HS-5 (cell line): ENCODE measurements around the gene RIMBP2.
"Not testable (repeated sequence)": the region's sequence is repeated elsewhere in the genome, so short reads cannot be mapped to it uniquely, and the experiment has no call there.

Source experiments
- DNase-seq: peaks from one replicate; pipeline ENCODE4 v3.0.0-alpha.2; 2012; ENCODE audit warnings: low read depth

The RIMBP2 gene

DNA sequence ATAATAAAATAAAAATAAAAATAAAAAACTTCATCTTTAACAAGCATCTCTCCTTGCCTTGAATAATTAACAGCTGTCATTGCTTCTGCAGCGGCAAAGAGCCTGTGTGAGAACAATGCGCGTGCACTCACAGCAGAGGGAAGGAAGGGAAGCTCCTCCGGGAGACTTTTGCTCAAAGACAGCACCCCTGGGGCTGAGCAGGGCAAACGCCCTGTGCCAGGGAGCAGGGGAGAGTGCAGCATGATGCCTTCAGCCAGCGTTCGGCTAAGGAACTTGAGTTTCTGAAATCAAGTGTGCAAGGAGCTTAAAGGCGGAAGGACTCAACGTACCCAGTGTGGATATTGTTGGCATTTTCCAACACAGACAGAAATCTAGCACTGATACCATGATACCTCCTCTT, 120.5 kb downstream of the RIMBP2 start:
- no peak for DNase-seq

- no peak for DNase-seq
These were observed 123.0 kb downstream of the RIMBP2 start for GRCh38 chr12:130593056-130593455.

DNA sequence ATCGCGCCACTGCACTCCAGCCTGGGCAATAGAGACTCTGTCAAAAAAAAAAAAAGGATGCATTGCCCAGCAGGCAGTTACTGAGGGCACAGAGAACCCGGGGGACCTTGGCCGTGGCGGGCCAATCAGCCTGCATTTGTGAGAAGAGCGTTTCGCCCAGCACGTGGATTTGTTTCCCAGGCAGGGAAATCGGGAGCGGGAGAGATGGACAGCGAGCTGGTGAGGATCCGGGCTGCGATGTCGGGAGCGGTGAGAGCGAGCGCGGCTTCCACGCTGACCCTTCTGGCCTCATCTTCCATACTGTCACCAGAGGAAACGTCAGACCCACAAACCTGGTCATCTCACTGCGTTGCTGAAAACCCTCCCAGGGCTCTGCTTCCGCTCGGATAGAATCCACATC, 123.5 kb downstream of the RIMBP2 start:
- DNase-seq, result no peak

GRCh38 chr12:130591736-130592135, 124.4 kb downstream of the RIMBP2 start:
- no peak for DNase-seq

DNA sequence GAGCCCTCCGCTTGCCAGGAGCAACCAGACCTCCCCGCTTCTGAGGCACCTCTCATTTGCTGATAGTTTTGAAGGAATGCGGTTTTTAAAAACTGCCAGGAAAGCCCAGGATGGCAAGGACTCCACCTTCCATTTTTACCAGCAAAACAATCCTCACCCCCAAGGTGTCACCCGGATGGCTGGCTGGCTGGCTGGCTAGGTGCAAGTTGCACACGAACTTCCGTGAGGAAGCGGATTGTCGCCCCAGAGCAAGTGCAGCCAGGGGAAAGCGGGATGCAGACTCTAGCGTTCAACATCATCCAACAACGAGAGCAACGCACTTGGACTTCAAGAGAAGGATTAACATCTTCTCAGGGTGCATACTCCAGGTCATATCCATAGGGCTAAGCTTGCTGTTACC, 125.4 kb downstream of the RIMBP2 start:
- DNase-seq, result no peak

- no peak for DNase-seq
These were observed 126.4 kb downstream of the RIMBP2 start for GRCh38 chr12:130589540-130590317.

GRCh38 chr12:130588696-130589539, 127.2 kb downstream of the RIMBP2 start:
- DNase-seq, result no peak

- DNase-seq, result no peak
These were observed 128.1 kb downstream of the RIMBP2 start for GRCh38 chr12:130587966-130588365.

DNA sequence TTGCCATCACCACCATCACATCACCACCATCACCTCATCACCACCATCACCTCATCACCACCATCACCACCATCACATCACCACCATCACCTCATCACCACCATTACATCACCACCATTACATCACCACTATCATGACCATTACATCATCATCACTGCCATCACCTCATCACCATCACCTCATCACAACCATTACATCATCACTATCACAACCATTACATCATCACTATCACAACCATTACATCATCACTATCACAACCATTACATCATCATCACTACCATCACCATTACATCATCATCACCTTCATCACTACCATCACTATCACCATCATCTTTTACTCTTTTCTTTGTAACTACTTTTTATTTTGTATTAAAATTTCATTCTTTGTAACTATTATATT, 131.6 kb downstream of the RIMBP2 start:
- not testable (repeated sequence) for DNase-seq

- no peak for DNase-seq
These were observed 132.3 kb downstream of the RIMBP2 start for GRCh38 chr12:130583800-130584199.

GRCh38 chr12:130583317-130583716, 132.8 kb downstream of the RIMBP2 start:
- DNase-seq, result no peak

DNA sequence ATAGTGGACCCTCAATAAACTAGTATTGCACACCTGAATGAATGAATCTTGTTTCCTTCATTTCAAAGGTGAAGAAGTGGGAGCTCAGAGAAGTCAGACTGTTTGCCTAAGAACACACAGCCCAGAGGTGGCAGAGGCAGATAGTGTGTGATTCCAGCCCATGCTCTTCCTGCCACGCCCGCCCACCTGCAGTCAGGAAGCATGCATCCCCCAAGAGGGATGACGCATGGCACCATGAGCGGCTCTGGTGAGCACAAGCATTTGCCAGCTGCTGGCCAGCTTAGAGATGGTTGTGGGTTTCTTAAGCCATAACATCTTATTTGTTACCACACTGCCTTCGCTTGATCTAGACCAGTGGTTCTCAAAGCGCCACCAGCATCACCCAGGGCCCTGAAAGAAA, 133.8 kb downstream of the RIMBP2 start:
- DNase-seq, result no peak

DNA sequence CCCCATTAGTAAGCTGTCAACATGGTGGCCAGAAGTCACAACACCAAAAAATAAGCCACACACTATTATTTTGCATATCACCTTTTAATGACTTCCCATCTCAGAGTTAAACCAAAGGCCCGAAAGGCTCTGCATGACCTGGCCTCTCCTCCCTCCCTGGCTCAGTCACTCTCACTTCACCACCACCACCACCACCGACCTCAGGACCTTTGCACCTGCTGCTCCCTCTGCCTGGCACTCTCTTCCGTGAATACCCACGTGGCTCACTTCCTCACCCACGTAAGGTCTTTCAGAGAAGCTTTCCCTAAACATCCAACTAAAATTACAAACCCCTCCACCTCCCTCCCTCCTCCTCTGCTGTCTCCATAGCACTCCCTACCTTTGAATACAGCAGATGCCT, 134.3 kb downstream of the RIMBP2 start:
- DNase-seq, result no peak

DNA sequence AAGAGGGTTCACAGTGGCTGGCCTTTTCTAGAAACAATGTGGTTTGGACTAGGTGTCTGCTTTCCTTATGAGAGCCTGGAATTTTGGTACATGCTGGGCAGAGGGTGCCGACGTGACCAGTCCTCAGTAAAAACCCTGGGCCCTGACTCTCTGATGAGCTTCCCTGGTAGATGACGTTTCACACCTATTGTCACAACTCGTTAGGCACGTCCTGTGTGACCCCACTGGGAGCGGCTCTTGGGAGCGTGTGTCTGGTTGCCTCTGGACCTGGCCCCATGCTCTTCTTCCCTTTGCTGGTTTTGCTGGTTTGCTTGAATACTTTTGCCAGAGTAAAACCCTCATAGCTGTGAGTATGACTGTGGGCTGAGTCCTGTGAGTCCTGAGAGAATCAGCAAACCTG, 136.9 kb downstream of the RIMBP2 start:
- DNase-seq, result no peak

- no peak for DNase-seq
These were observed 138.7 kb downstream of the RIMBP2 start for GRCh38 chr12:130577351-130577750.

GRCh38 chr12:130576371-130576816, 139.7 kb downstream of the RIMBP2 start:
- DNase-seq, result no peak

GRCh38 chr12:130574402-130574801, 141.7 kb downstream of the RIMBP2 start:
- no peak for DNase-seq

DNA sequence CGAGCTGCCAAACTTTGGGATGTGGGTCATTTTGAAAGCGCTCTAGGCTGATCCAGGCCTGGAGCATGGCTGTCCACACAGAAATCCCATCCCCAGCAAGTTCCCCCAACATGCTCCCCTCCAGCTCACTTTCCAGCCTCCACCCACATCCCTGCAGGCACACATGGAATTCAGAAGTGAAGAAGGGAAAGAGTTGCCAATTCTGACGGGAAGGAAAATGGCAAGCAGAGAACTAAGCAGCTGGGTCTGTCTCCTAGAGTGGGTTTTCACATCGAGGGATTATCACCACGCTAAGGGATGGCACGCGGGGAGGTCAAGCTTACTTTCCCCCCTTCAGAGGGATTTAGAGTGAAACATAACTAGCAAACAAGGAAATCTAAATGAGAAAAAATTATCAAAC, 142.3 kb downstream of the RIMBP2 start:
- no peak for DNase-seq

DNA sequence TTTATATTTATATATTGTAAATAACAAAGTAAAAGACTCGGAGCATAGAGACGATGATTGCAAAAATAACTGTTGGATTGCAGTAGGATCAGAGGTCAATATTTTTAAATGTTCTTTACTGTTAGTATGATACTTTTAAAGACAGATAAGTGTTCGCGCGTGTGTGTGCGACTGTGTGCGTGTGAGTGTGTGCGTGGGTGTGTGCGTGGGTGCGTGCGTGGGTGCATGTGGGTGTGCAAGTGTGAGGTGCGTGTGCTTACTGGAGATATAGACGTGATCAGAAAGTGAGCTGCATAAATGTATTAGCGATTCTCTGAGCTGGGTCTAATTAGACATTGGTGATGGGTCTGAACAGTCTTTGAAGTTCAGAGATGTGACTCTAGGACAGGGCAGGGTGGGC, 142.9 kb downstream of the RIMBP2 start:
- DNase-seq, result no peak

DNA sequence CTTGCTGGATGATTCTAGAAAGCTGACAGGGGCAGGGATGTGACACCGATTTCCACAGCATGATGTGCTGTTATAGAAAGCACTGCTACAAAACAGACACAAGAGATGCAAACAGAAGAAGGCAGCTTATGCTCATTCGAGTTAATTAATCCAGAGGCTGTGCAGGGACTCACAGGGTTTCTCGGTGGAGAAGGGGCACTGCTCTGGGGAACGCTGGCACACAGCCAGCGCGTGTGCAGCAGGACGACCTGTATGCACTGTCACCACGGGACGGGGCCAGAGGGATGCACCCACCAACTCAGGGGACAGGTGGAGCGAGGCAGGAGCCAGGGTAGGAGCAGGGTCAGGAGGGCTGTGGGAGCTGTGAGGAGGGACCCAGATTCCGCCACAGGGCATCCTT, 143.5 kb downstream of the RIMBP2 start:
- no peak for DNase-seq

GRCh38 chr12:130571734-130572133, 144.4 kb downstream of the RIMBP2 start:
- no peak for DNase-seq

DNA sequence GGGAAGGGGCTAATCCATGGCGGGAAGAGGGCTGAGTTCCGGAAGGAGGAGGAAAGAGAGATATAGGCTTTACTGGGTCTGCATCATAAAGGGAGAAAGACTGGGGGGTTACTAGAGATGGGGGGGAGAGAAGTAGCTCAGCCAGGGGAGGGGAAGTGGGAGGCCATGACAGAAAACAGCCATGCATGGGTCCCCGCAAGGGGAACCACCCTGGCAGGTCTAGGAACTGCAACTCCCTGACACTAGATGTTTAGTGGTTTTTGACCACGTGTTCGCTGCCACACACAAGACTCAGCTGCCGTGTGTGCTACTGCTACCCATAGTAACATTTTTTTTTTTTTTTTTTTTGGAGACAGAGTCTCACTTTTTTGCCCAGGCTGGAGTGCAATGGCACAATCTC, 145.0 kb downstream of the RIMBP2 start:
- no peak for DNase-seq

DNA sequence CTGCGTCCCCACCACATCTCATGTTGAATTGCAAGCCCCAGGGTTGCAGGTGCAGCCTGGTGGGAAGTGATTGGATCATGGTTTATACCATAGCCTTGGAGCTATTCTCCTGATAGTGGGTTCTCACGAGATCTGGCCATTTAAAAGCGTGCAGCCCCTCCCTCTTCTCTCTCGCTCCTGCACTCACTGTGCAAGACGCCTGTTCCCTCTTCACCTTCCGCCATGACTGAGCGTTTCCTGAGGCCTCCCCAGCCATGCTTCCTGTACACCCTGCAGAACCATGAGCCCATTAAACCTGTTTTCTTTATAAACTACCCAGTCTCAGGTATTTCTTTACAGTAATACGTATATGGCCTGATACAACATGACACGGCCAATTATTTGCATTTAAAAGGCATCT, 146.6 kb downstream of the RIMBP2 start:
- no peak for DNase-seq
